ENCODE data around the gene CASP7.
"Not testable (repeated sequence)": the region's sequence is repeated elsewhere in the genome, so short reads cannot be mapped to it uniquely, and the experiment has no call there.

Gene CASP7

DNA sequence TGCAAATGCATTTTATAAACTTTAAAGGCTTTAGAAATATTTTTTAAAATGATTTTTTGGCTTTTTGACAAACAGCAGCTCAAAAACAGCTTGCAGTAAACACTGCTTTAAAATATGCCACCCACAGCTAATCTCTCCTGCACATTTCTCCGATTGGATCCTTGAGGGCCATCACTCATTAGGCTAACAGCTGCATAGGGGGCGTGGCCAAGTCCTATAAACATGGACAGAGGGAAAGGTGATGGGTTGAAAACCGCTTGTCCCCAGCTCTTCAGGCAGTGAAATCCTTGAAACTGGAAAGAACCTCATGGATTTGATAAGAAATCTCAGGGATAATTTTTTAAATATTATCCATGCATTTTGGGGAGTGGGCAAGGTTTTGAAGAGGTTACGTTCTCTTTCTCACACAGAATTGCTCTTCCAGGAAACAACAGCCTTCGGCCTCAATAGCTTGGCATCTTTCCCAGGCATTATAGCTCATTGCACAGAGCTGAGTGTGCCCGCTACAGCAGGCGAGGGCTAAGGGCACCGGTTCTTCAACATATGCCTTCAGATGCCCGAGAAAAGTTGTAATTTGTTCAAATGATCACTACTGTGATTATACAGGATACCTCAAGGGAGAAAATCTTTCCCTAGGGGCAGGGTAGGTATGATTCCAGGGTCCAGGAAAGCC is 73.4 kb downstream of the CASP7 start:
- no peak for DNase-seq (ENCODE audit: low read depth in 2 of 2)

DNA sequence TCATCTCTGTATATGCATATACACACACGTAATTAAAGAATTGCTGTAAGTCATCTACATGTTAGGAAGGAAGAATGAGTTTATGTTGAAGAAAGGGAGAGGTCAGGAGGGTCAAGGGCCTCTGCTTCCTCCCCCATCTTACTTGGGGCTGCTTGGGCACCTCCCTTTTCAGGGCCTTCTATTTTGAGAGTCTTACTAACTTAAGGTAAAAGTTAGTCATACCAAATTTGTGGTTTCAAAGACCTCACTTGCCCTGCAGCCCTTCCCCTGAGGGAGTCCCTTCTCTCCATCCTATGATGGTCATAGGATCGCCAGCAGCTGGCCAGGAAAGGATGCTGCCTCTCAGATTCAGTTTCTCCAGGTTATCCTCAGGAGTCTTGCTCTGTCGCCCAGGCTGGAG is 74.4 kb downstream of the CASP7 start:
- no peak for DNase-seq (ENCODE audit: low read depth in 2 of 2)

DNA sequence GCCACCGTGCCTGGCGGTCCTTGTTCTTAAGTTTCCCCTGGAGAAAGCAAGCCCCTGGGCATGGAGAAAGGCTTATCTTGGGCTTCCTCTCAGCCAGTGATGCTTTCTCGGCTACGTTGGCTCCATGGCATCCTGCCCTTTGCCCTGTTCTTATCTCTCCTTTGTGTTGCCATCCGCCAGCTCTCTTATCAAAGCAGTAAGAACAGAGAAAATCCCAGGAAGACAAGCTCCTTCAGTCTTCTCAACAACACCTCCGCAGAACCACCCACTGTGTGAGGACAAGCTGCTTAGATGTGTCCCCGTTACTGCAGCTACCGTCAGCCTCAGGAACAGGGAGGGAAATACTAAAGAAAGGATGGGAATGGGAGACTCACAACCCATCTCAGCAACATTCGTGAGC is 75.1 kb downstream of the CASP7 start:
- no peak for DNase-seq (ENCODE audit: low read depth in 2 of 2)

DNA sequence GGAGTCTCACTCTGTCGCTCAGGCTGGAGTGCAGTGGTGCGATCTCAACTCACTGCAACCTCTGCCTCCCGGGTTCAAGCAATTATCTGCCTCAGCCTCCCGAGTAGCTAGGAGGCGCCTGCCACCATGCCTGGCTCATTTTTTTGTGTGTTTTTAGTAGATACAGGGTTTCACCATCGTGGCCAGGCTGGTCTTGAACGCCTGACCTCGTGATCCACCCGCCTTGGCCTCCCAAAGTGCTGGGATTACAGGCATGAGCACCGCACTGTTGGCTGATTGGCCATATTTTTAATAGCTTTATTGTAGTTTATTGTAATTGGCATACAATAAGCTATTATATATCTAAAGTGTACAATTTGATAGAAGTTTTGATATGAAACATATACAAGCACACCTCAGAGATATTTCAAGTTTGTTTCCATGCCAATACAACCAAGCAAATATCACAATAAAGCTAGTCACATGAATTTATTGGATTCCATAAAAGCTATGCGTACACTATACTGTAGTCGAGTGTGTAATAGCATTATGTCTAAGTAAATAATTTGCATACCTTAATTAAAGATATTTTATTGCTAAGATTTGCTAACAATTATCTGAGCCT is 77.3 kb downstream of the CASP7 start:
- DNase-seq (ENCODE audit: low read depth in 2 of 2): no peak

DNA sequence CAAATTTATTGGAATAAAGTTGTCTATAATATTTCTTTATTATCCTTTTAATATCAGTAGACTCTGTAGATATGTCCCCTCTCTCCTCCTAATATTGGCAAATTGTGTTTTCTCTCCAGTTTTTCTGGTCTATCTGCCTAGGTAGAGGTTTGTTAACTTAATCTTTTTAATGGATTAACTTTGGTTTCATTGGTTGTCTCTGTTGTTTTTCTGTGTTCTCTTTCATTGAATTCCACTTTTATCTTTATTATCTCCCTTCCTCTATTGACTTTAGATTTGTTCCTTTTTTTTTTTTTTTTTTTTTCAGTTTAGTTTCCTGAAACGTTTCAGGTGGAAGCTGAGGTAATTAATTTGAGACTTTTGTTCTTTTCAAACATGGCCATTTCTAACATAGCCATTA is 82.4 kb downstream of the CASP7 start:
- no peak for DNase-seq (ENCODE audit: low read depth in 2 of 2)

DNA sequence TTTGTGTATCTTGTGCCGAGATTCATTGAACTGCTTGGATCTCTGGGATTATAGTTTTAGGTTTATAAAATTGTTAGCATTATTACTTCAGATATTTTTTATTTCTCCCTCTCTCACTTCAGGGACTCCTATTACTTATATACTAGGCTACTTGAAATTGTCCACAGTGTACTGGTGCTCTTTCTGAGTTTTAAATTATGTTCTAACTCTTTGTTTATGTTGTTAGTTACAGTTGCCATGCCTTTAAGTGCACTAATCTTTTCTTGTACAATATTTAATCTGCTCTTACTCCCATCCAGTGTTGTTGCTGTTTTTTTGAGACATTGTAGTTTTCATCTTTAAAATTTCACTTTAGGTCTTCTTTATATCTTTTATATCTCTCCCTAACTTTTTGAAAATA is 84.9 kb downstream of the CASP7 start:
- no peak for DNase-seq (ENCODE audit: low read depth in 2 of 2)

DNA sequence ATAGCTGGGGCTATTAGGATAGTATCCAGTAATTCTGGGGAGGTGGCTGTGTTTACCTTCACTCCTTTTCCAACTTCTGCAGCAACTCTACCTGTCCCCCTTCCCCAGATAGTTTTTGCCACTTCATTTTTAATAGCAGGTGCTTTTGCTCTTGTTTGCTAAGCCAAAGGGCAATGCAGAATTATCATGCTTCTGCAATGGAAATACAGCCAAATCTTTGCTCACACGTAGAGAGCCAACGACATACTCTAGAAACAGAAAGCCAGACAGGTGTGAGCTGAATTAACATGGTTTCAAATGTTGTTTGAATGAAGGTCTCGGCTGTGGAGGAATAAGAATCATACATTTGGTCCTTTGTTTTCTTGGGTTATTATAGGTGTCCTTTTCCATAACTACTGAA is 86.2 kb downstream of the CASP7 start:
- DNase-seq (ENCODE audit: low read depth in 2 of 2): no peak

DNA sequence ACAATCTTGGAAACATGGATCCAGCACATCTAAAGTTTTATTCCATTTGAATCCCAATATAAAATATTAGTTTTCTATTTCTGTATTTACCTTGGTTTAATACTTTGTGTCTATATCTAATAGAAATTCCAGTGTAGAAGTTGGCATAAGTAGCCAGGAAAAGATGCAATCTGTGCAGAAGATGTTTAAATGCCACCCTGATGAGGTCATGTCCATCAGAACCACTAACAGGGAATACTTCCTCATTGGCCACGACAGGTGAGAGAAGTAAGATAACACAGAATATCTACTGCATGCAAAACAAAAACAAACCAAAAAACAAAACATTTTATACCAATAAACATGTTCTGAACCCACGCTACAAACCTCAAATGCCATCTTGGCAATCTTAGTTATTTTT is 87.5 kb downstream of the CASP7 start:
- no peak for DNase-seq (ENCODE audit: low read depth in 2 of 2)

DNA sequence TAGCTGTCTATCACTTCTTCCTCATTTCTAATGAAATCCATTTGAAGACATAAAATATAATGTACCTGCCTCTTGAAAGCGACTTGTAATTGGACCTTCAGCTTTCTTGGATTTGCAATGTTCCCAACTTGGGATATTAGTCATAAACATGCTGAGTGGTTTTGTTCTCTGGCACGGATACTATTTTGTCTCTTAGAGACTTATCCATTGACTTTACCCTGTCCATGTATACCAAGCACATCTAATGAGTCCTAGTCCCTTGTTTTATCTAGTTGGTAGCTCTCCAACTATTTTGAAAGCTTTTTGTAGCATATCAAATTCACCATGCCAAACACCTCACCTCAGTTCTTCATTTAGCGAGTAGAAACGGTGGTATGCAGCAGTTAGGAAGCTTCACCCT is 90.6 kb downstream of the CASP7 start:
- no peak for DNase-seq (ENCODE audit: low read depth in 2 of 2)

DNA sequence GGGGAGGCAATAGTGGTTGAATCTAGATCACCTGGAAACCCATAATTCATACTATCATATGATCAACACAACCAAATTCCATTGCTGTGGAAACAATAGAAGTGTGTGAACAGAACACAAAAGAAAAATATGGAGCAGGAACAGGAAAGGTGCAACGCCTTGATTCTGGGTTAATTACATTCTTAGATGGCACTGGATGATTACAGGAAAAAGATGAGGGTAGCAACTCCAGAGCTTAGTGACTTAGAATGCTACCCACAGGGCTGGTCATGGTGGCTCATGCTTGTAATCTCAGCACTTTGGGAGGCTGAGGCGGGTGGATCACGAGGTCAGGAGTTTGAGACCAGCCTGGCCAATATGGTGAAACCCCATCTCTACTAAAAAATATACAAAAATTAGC is 91.4 kb downstream of the CASP7 start:
- not testable (repeated sequence) for DNase-seq (ENCODE audit: low read depth in 2 of 2)

DNA sequence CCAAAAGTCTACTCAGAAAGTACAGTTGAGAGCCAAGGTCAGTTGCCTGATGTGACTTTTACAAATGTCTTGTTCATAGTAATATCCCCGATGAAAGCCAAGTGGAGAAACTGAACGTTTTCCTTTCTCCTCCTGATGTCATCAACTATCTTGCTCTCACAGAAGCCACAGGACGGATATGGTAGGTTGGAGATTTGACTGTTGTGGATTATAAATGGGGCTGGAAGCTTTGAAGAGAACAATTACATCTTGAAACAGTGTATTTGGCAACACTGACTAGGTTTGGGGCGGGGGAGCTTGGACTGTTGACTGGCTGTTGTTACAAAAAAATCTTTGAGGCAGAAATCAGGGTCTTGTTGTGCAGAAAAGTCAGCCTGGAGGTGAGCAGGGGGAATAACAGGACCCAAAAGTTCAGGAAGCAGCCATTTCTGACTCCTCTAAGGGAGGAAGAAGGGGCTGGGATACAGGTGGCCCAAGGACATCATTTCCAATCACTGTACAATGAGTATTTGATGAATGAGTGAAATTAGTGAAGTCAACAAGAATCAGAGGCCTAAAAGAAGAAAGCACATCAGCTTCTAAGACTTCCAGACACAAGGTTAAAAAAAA is 96.1 kb downstream of the CASP7 start:
- no peak for DNase-seq (ENCODE audit: low read depth in 2 of 2)

DNA sequence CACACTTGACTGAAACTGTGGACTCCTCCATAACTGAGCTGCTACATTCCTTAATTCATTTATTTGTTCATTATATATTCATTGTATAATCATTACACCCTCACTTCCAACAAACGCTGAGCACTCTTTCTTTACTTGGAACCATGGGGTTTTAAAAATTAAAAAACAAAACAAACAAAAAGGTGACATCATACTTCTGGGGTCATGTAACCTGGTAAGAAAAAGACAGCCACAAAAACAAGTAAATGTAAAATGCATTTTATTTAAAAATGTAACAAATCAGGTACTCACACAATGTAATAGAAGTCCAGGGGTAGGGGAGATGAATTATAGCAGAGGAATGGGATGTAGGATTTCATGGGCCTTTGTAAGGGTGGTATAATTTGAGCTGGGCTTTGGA is 96.8 kb downstream of the CASP7 start:
- no peak for DNase-seq (ENCODE audit: low read depth in 2 of 2)
